Neural progenitor cell (in vitro differentiated cells): ENCODE data around the gene LIMK1.

Experiments
- EZH2 ChIP-seq: fragments of 200-600 bp; sonication (generic); IDR thresholded peaks from 2 replicates; pipeline ENCODE4 v1.6.1; 2017; ENCODE audit warnings: antibody characterized with exemption, mild to moderate bottlenecking, moderate library complexity
- TF ChIP-seq, protein P1 (sequence below): fragments of 200-600 bp; sonication (generic); IDR thresholded peaks from 2 replicates; pipeline ENCODE4 v1.5.1; 2017; ENCODE audit warnings: antibody characterized with exemption, mild to moderate bottlenecking

DNA sequence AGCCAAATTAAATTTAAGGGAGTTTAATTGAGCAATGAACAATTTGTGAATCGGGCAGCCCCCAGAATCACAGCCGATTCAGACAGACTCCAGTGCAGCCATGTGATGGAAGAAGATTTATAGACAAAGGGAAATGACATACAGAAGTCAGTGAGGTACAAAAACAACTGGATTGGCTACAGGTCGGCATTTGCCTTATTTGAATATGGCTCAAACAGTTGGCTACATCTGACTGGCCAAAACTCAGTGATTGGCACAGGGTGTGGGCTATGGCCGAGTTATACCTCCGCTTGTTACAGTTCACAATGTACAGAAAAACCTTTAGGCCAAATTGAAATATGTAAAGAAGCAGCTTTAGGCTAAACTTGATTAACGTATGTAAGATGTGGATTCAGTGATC lies 59.8 kb downstream of the LIMK1 start:
- TF ChIP-seq, protein P1, sequence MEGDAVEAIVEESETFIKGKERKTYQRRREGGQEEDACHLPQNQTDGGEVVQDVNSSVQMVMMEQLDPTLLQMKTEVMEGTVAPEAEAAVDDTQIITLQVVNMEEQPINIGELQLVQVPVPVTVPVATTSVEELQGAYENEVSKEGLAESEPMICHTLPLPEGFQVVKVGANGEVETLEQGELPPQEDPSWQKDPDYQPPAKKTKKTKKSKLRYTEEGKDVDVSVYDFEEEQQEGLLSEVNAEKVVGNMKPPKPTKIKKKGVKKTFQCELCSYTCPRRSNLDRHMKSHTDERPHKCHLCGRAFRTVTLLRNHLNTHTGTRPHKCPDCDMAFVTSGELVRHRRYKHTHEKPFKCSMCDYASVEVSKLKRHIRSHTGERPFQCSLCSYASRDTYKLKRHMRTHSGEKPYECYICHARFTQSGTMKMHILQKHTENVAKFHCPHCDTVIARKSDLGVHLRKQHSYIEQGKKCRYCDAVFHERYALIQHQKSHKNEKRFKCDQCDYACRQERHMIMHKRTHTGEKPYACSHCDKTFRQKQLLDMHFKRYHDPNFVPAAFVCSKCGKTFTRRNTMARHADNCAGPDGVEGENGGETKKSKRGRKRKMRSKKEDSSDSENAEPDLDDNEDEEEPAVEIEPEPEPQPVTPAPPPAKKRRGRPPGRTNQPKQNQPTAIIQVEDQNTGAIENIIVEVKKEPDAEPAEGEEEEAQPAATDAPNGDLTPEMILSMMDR: no peak
- no peak for TF ChIP-seq EZH2
